Vagina (tissue), 2 donors: ENCODE results near the gene PRDX6. TPM values are rescaled to one million over a fixed set of nuclear protein-coding genes. Genes with fewer than 3 reads are reported as not detected.
"Not testable (repeated sequence)": the region's sequence is repeated elsewhere in the genome, so short reads cannot be mapped to it uniquely, and the experiment has no call there.

Source experiments
- DNase-seq, 2 donors: peaks; one replicate each; pipeline ENCODE4 v3.0.0-alpha.2; 2017; ENCODE audit errors: extremely low spot score in 2 of 2
- H3K27ac ChIP-seq: fragments of 200-600 bp; sonication (generic); one replicate; pipeline ENCODE4 v1.5.1; 2019
- H3K27me3 ChIP-seq: fragments of 200-600 bp; sonication (generic); one replicate; pipeline ENCODE4 v1.5.1; 2019
- H3K36me3 ChIP-seq, 2 donors: fragments of 200-600 bp; sonication (generic); one replicate each; pipeline ENCODE4 v1.5.1; 2017 to 2019
- H3K4me1 ChIP-seq: fragments of 200-600 bp; sonication (generic); one replicate; pipeline ENCODE4 v1.5.1; 2019
- H3K4me3 ChIP-seq, 2 donors: fragments of 200-600 bp; sonication (generic); 1 replicate in 1 of 2; 2 replicates in 1 of 2; pipeline ENCODE4 v1.5.1; 2016 to 2019
- H3K9me3 ChIP-seq: fragments of 200-600 bp; sonication (generic); one replicate; pipeline ENCODE4 v1.5.1; 2019
- POLR2A ChIP-seq, 2 donors: fragments of 450-650 bp; IDR thresholded peaks; one replicate each; pipeline ENCODE4 v1.6.1; 2017; ENCODE audit warnings: antibody characterized with exemption in 2 of 2, mild to moderate bottlenecking in 2 of 2, moderate library complexity in 2 of 2
- POLR2AphosphoS5 ChIP-seq, 2 donors: sonication (generic); formaldehyde crosslinking; IDR thresholded peaks; one replicate each; pipeline ENCODE4 v1.9.0; 2017; ENCODE audit warnings: antibody characterized with exemption in 2 of 2, mild to moderate bottlenecking in 2 of 2, low read depth in 1 of 2; ENCODE audit not compliant: insufficient read depth in 1 of 2
- intact Hi-C: fragments of 100-400 bp; cut with DNase I; formaldehyde crosslinking; loops from one replicate; pipeline ENCODE4 v1.15.1; 2023
- total RNA-seq: library from RNA; depleted of rRNA; stranded (reverse); fragments of >200 nt; gene quantifications from one replicate; pipeline ENCODE4 v1.2.3, GENCODE V29; 2016
- TF ChIP-seq, protein P1 (sequence below), 3 experiments: fragments of 450-650 bp in 2 of 3; fragments of 200-600 bp in 1 of 3; sonication (generic) in 1 of 3; IDR thresholded peaks; one replicate each; pipeline ENCODE4 v1.5.1; 2017 to 2019; ENCODE audit warnings: antibody characterized with exemption in 3 of 3, mild to moderate bottlenecking in 2 of 3, moderate library complexity in 2 of 3

Gene PRDX6
- total RNA-seq, 1 donor from 2014 or later = 245 TPM

DNA sequence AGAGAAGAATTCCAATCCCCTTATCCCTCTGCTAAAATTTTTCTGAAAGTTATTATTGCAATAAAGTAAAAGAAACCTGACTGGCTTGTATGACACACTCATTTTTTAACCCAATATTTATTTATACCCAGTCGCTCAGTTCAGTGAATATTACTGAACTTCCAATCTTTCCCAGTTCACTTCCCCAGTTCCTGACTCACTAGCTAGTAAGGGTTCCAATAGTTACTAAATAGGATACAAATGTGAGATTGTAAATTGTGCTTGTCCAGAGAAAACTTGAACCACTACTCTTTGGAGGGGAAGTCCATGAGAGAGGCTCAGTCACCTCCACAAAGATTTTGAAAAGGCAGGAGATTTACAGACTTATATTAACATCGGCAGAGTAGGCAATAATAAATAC, 31.4 kb downstream of the PRDX6 start:
- no peaks in the 10 kb centered on the region for H3K36me3 ChIP-seq
- H3K4me3 ChIP-seq = no peak overlapping the region
- TF ChIP-seq, protein P1, sequence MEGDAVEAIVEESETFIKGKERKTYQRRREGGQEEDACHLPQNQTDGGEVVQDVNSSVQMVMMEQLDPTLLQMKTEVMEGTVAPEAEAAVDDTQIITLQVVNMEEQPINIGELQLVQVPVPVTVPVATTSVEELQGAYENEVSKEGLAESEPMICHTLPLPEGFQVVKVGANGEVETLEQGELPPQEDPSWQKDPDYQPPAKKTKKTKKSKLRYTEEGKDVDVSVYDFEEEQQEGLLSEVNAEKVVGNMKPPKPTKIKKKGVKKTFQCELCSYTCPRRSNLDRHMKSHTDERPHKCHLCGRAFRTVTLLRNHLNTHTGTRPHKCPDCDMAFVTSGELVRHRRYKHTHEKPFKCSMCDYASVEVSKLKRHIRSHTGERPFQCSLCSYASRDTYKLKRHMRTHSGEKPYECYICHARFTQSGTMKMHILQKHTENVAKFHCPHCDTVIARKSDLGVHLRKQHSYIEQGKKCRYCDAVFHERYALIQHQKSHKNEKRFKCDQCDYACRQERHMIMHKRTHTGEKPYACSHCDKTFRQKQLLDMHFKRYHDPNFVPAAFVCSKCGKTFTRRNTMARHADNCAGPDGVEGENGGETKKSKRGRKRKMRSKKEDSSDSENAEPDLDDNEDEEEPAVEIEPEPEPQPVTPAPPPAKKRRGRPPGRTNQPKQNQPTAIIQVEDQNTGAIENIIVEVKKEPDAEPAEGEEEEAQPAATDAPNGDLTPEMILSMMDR (IDR thresholded peaks at IDR 0.05) = no peak
- TF ChIP-seq POLR2AphosphoS5 (IDR thresholded peaks at IDR 0.05; ENCODE audit: insufficient read depth in 1 of 2, low read depth in 1 of 2) (no peak), POLR2A (IDR thresholded peaks at IDR 0.05) (no peak)
- no peaks in the 10 kb centered on the region for H3K27me3 ChIP-seq
- no peak for DNase-seq
- no peak overlapping the region for H3K27ac ChIP-seq
- intact Hi-C loops = no loop called here
- H3K9me3 ChIP-seq = no peaks in the 10 kb centered on the region
- H3K4me1 ChIP-seq = peaks cover 5% of the 10 kb centered on the region

DNA sequence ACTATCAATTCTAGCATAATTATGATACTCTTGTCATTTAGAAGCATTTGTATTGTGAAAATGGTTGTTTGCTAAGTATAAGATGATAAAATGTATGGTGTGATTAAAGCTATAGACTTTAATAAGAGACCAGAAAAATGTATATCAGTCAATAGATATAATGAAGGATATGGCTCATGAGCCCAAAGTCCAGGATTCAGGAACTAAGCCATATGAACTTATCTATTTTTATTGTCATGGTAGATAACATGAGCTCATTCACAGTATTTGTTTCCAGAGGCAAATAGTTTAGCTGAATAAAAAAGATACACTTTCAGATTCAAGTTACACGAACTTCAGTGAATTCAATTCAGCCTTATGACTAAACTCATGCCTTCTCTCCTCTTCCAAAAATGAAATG, 32.7 kb downstream of the PRDX6 start:
- Histone ChIP-seq H3K36me3 (no peaks in the 10 kb centered on the region), H3K27ac (no peak overlapping the region), H3K4me1 (peaks cover 5% of the 10 kb centered on the region), H3K27me3 (no peaks in the 10 kb centered on the region), H3K9me3 (no peaks in the 10 kb centered on the region), H3K4me3 (no peak overlapping the region)
- intact Hi-C loops = no loop called here
- no peak for TF ChIP-seq POLR2A (IDR thresholded peaks at IDR 0.05)
- TF ChIP-seq POLR2AphosphoS5 (IDR thresholded peaks at IDR 0.05; ENCODE audit: insufficient read depth in 1 of 2, low read depth in 1 of 2) = no peak
- TF ChIP-seq, protein P1 (IDR thresholded peaks at IDR 0.05) = no peak
- DNase-seq = no peak

DNA sequence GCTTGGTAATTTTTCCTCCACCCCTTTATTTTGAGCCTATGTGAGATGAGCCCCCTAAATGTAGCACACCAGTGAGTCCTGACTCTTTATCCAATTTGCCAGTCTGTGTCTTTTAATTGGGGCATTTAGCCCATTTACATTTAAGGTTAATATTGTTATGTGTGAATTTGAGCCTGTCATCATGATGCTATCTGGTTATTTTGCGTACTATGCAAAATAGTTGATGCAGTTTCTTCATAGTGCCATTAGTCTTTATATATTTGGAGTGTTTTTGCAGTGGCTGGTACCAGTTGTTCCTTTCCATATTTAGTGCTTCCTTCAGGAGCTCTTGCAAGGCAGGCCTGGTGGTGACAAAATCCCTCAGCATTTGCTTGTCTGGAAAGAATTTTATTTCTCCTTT, 37.4 kb downstream of the PRDX6 start:
- DNase-seq, H3K27me3 ChIP-seq, H3K36me3 ChIP-seq, H3K27ac ChIP-seq, H3K9me3 ChIP-seq, intact Hi-C loops, H3K4me1 ChIP-seq, H3K4me3 ChIP-seq: not testable (repeated sequence)

- TF ChIP-seq, protein P1 (IDR thresholded peaks at IDR 0.05) = no peak
- TF ChIP-seq POLR2A (IDR thresholded peaks at IDR 0.05) (no peak), POLR2AphosphoS5 (IDR thresholded peaks at IDR 0.05; ENCODE audit: insufficient read depth in 1 of 2, low read depth in 1 of 2) (no peak)
Measured at GRCh38 chr1:173520799-173521198, 43.7 kb downstream of the PRDX6 start.

GRCh38 chr1:173523329-173523728, 46.2 kb downstream of the PRDX6 start:
- no peaks in the 10 kb centered on the region for H3K27me3 ChIP-seq
- H3K4me3 ChIP-seq = no peak overlapping the region
- H3K9me3 ChIP-seq = no peaks in the 10 kb centered on the region
- TF ChIP-seq, protein P1 (IDR thresholded peaks at IDR 0.05) = no peak
- TF ChIP-seq POLR2A (IDR thresholded peaks at IDR 0.05) = no peak
- no peak for TF ChIP-seq POLR2AphosphoS5 (IDR thresholded peaks at IDR 0.05; ENCODE audit: insufficient read depth in 1 of 2, low read depth in 1 of 2)
- intact Hi-C loops = no loop called here
- H3K4me1 ChIP-seq = no peaks in the 10 kb centered on the region
- H3K27ac ChIP-seq = no peak overlapping the region
- no peaks in the 10 kb centered on the region for H3K36me3 ChIP-seq
- DNase-seq = no peak

More at GRCh38 chr1:173520799-173521198, 43.7 kb downstream of the PRDX6 start:
- Histone ChIP-seq H3K36me3 (no peaks in the 10 kb centered on the region), H3K9me3 (no peaks in the 10 kb centered on the region), H3K4me1 (no peaks in the 10 kb centered on the region), H3K27me3 (no peaks in the 10 kb centered on the region), H3K27ac (no peak overlapping the region), H3K4me3 (no peak overlapping the region)
- DNase-seq = no peak
- intact Hi-C loops = no loop called here

DNA sequence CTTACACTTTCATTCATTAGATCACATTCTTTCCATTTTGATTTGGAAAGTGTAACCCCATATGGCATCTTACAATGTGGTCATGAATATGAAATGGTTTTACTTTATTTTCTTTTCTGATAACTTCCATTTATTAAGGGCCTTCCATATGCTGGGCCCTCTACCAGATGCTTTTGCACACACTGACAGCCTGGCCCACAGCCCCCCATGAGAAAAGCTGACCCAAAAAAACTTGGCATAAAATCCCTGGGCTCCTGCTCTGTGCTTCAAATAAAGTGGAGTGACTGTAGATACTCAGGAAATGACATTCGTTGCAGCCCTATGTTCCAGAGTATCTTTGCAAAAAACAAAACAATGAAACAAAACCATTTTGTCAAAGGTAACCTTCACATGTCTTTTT, 48.8 kb downstream of the PRDX6 start:
- Histone ChIP-seq H3K4me1 (peaks cover 5% of the 10 kb centered on the region), H3K9me3 (no peaks in the 10 kb centered on the region), H3K27me3 (no peaks in the 10 kb centered on the region), H3K27ac (no peak overlapping the region), H3K36me3 (no peaks in the 10 kb centered on the region), H3K4me3 (no peak overlapping the region)
- intact Hi-C loops = no loop called here
- no peak for DNase-seq
- no peak for TF ChIP-seq POLR2A (IDR thresholded peaks at IDR 0.05)
- TF ChIP-seq POLR2AphosphoS5 (IDR thresholded peaks at IDR 0.05; ENCODE audit: insufficient read depth in 1 of 2, low read depth in 1 of 2) = no peak
- TF ChIP-seq, protein P1 (IDR thresholded peaks at IDR 0.05) = no peak
